GM12891 (cell line): ENCODE measurements around the gene ZNF230.

ENCODE experiments used
- PAX5 ChIP-seq: IDR thresholded peaks from 2 replicates; pipeline ENCODE4 v1.6.1; 2011; ENCODE audit warnings: low read length, moderate library complexity, mild to moderate bottlenecking; ENCODE audit not compliant: insufficient read depth, severe bottlenecking
- POLR2A ChIP-seq: IDR thresholded peaks from 2 replicates; pipeline ENCODE4 v1.6.1; 2011; ENCODE audit warnings: low read depth, low read length, control low read depth
- POLR2AphosphoS5 ChIP-seq: IDR thresholded peaks from 2 replicates; pipeline ENCODE4 v1.6.1; 2011; ENCODE audit warnings: low read depth, low read length, control low read depth
- POU2F2 ChIP-seq: IDR thresholded peaks from 2 replicates; pipeline ENCODE4 v1.6.1; 2011; ENCODE audit warnings: low read depth, mild to moderate bottlenecking, control low read depth, low read length, moderate library complexity
- SPI1 ChIP-seq: IDR thresholded peaks from 2 replicates; pipeline ENCODE4 v1.6.1; 2011; ENCODE audit warnings: low read depth, low read length, control low read depth
- TAF1 ChIP-seq: IDR thresholded peaks from 2 replicates; pipeline ENCODE4 v1.6.1; 2011; ENCODE audit warnings: low read depth, low read length, control low read depth

DNA sequence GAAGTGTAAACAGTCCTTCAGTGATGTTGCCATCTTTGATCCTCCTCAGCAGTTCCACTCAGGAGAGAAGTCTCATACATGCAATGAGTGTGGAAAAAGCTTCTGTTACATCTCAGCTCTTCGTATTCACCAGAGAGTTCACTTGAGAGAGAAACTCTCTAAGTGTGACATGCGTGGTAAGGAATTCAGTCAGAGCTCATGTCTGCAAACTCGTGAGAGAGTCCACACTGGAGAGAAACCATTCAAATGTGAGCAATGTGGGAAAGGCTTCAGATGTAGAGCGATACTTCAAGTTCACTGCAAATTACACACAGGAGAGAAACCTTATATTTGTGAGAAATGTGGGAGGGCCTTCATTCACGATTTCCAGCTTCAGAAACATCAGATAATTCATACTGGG is 7.7 kb downstream of the ZNF230 start:
- TF ChIP-seq TAF1 (no peak), POLR2A (no peak), POLR2AphosphoS5 (no peak), SPI1 (no peak), POU2F2 (no peak), PAX5 (no peak)
